ENCODE measurements around the gene ACVR2A. TPM values are rescaled to one million over a fixed set of nuclear protein-coding genes. Genes with fewer than 3 reads are reported as not detected.

Gene ACVR2A
- total and polyA plus RNA-seq, 10 donors: 2.0 to 15.6 (median 14.1) TPM

DNA sequence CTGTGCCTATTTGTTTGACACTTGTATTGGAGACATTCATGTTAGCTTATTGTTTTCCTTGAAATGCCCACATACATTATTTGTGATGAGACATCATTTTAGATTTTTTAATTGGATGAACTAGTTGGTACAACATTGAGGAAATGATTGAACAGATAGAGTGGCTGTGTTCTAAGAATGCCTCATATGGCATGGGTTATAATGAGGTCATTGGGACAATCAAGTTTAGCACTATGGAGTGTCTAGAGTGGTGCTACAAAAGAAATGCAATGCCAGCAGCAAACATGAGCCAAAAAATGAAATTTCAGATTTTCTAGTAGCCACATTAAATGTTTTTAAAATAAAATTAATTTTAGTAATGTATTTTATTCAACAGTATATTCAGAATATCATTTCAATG lies 28.1 kb downstream of the ACVR2A start:
- no peak for DNase-seq
- H3K27me3 ChIP-seq (replicated peaks in 1 of 7): no peaks in the 10 kb centered on the region

DNA sequence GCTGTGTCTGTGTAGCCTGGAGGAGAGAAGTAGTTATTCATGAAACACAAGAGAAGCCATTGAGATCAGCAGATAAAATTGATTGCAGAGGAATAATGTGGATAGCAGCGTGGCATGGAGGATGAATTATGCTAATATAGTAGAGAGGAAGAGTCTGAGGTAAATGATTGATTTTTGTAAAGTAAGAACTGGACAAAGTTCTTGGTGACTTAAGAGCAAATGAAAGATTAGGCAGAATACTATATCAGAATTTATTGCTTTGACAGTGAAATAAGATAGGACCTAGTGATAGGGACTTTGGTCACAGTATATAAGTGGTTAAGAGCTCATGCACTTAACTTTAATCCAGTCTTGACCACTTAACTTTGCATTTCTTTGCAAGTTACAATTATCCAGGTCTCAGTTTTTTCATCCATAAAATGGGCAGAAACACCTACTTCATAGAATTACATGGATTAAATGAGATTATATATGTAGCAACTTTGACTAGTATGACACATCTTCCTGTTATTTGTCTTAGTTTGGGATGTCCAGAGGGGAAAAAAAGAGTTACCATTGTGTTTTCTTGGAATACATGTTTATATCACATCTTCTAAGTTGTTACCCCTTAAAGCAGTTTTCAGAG lies 29.1 kb downstream of the ACVR2A start:
- Histone ChIP-seq H3K4me3 (no peak overlapping the region), H3K27me3 (replicated peaks in 1 of 7) (no peaks in the 10 kb centered on the region), H3K9me3 (no peaks in the 10 kb centered on the region), H3K27ac (no peak overlapping the region), H3K36me3 (no peaks in the 10 kb centered on the region), H3K4me1 (peaks cover 0 to 9% (median 4%) of the 10 kb centered on the region in 6 donors)
- TF ChIP-seq POLR2AphosphoS5 (IDR thresholded peaks at IDR 0.05) (no peak), POLR2A (IDR thresholded peaks at IDR 0.05) (no peak)
- TF ChIP-seq, protein P1, sequence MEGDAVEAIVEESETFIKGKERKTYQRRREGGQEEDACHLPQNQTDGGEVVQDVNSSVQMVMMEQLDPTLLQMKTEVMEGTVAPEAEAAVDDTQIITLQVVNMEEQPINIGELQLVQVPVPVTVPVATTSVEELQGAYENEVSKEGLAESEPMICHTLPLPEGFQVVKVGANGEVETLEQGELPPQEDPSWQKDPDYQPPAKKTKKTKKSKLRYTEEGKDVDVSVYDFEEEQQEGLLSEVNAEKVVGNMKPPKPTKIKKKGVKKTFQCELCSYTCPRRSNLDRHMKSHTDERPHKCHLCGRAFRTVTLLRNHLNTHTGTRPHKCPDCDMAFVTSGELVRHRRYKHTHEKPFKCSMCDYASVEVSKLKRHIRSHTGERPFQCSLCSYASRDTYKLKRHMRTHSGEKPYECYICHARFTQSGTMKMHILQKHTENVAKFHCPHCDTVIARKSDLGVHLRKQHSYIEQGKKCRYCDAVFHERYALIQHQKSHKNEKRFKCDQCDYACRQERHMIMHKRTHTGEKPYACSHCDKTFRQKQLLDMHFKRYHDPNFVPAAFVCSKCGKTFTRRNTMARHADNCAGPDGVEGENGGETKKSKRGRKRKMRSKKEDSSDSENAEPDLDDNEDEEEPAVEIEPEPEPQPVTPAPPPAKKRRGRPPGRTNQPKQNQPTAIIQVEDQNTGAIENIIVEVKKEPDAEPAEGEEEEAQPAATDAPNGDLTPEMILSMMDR (IDR thresholded peaks at IDR 0.05 in 8 of 11, conservative IDR thresholded peaks at IDR 0.05 in 3 of 11): no peak
- DNase-seq: no peak
- intact Hi-C loops (cut with DNase I; ENCODE audit: low total_unique reads): no loop called here
- WGBS, 5 donors: 82 to 96% (median 92%) methylated on average over 1 of the region's 1 CpG

More for the DNA sequence above, 28.1 kb downstream of the ACVR2A start:
- intact Hi-C loops (cut with DNase I; ENCODE audit: low total_unique reads): no loop called here
- TF ChIP-seq POLR2A (IDR thresholded peaks at IDR 0.05): no peak
- TF ChIP-seq, protein P1 (IDR thresholded peaks at IDR 0.05 in 8 of 11, conservative IDR thresholded peaks at IDR 0.05 in 3 of 11): no peak
- TF ChIP-seq POLR2AphosphoS5 (IDR thresholded peaks at IDR 0.05): no peak
- Histone ChIP-seq H3K36me3 (no peaks in the 10 kb centered on the region), H3K27ac (no peak overlapping the region), H3K9me3 (no peaks in the 10 kb centered on the region), H3K4me1 (peaks cover 0 to 15% (median 4%) of the 10 kb centered on the region in 6 donors), H3K4me3 (no peak overlapping the region)

DNA sequence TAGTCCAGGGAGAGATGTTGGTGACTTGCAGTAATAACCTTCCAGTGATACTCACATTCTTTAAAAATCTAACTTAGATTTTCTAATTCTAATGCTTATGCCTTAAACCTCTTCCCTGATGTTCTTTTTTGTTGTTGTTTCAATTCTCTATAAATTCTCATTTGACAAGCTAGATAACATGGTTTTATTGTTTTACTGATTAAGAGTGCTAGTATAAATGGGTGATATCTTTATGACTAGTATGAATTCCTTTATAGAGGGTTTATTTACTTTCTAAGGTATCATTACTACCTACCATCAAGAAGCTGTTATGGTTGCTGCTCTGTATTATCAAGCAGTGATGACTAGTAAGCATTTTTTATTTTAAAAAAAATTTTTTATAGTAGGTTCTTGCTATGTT lies 35.0 kb downstream of the ACVR2A start:
- intact Hi-C loops (cut with DNase I; ENCODE audit: low total_unique reads): no loop called here

DNA sequence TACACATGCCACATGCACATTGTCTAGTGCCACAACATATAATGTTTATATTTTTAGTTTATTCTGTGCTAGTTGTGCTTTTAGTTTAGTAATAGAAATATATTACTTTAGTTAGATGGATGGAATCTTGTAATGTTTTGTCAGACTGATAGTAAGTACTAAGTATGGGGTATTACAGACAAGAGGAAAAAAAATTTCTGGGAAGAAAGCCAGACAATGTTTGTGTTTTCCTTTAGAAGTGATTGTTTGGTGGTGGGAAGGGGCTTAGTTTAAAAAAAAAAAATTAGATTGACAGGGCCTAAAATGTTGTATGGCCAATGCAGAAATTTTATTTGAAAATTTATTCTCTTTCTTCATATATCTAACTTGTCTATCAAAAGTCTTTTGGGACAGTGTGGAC lies 37.8 kb downstream of the ACVR2A start:
- no peaks in the 10 kb centered on the region for H3K9me3 ChIP-seq
- no peak overlapping the region for H3K4me3 ChIP-seq
- no peak overlapping the region for H3K27ac ChIP-seq
- no peak for TF ChIP-seq POLR2A (IDR thresholded peaks at IDR 0.05)
- no peak for TF ChIP-seq POLR2AphosphoS5 (IDR thresholded peaks at IDR 0.05)
- TF ChIP-seq, protein P1 (IDR thresholded peaks at IDR 0.05 in 8 of 11, conservative IDR thresholded peaks at IDR 0.05 in 3 of 11): no peak
- intact Hi-C loops (cut with DNase I; ENCODE audit: low total_unique reads): no loop called here
- peaks cover 0 to 24% (median 0%) of the 10 kb centered on the region in 6 donors for H3K4me1 ChIP-seq
- H3K27me3 ChIP-seq (replicated peaks in 1 of 7): no peaks in the 10 kb centered on the region
- no peak for DNase-seq
- no peaks in the 10 kb centered on the region for H3K36me3 ChIP-seq

More for the DNA sequence above, 35.0 kb downstream of the ACVR2A start:
- H3K9me3 ChIP-seq: no peaks in the 10 kb centered on the region
- H3K36me3 ChIP-seq: no peaks in the 10 kb centered on the region
- no peak for DNase-seq
- TF ChIP-seq, protein P1 (IDR thresholded peaks at IDR 0.05 in 8 of 11, conservative IDR thresholded peaks at IDR 0.05 in 3 of 11): no peak
- TF ChIP-seq POLR2A (IDR thresholded peaks at IDR 0.05) (no peak), POLR2AphosphoS5 (IDR thresholded peaks at IDR 0.05) (no peak)
- H3K27me3 ChIP-seq (replicated peaks in 1 of 7): no peaks in the 10 kb centered on the region
- no peak overlapping the region for H3K27ac ChIP-seq
- no peak overlapping the region for H3K4me3 ChIP-seq
- H3K4me1 ChIP-seq: peaks cover 0 to 18% (median 6%) of the 10 kb centered on the region in 6 donors
